Measurements from ENCODE around the gene LRIT3.

GRCh38 chr4:109836985-109837384, 10.9 kb upstream of the LRIT3 start:
- TF ChIP-seq CTCF (IDR thresholded peaks at IDR 0.05) (no peak), POLR2AphosphoS5 (IDR thresholded peaks at IDR 0.05) (no peak), POLR2A (IDR thresholded peaks at IDR 0.05; ENCODE audit: low read depth) (no peak)

Data from esophagus muscularis mucosa (tissue), 3 donors.